ENCODE data around the gene TMEM271.

Gene TMEM271

GRCh38 chr4:529563-529962 is 46.5 kb downstream of the TMEM271 start:
- no peaks in the 10 kb centered on the region for H3K9me3 ChIP-seq (ENCODE audit: control insufficient read depth, low read length)
- WGBS, 2 experiments (ENCODE audit: insufficient coverage in 2 of 2) = 91 to 95% methylated on average over 5 to 7 of the region's 8 CpGs
- no peak overlapping the region for H3K27ac ChIP-seq (ENCODE audit: low read depth, low read length, severe bottlenecking)
- no peak overlapping the region for H3K4me3 ChIP-seq (ENCODE audit: extremely low read depth, insufficient read depth, low read length, poor library complexity, severe bottlenecking)
- peaks cover 79% of the 10 kb centered on the region for H3K36me3 ChIP-seq (ENCODE audit: control insufficient read depth, insufficient read depth, low read length)
- H3K4me1 ChIP-seq (ENCODE audit: control insufficient read depth, insufficient read depth, low read length, poor library complexity, severe bottlenecking) = no peaks in the 10 kb centered on the region

- Histone ChIP-seq H3K36me3 (ENCODE audit: control insufficient read depth, insufficient read depth, low read length) (peaks cover 78% of the 10 kb centered on the region), H3K4me3 (ENCODE audit: extremely low read depth, insufficient read depth, low read length, poor library complexity, severe bottlenecking) (no peak overlapping the region), H3K9me3 (ENCODE audit: control insufficient read depth, low read length) (no peaks in the 10 kb centered on the region), H3K4me1 (ENCODE audit: control insufficient read depth, insufficient read depth, low read length, poor library complexity, severe bottlenecking) (no peaks in the 10 kb centered on the region), H3K27ac (ENCODE audit: low read depth, low read length, severe bottlenecking) (no peak overlapping the region)
- 95 to 96% methylated on average over 5 to 7 of the region's 9 CpGs for WGBS, 2 experiments (ENCODE audit: insufficient coverage in 2 of 2)
Observed at GRCh38 chr4:528835-529234, 47.3 kb downstream of the TMEM271 start.

GRCh38 chr4:528296-528695 is 47.8 kb downstream of the TMEM271 start:
- Histone ChIP-seq H3K9me3 (ENCODE audit: control insufficient read depth, low read length) (no peaks in the 10 kb centered on the region), H3K4me3 (ENCODE audit: extremely low read depth, insufficient read depth, low read length, poor library complexity, severe bottlenecking) (no peak overlapping the region), H3K27ac (ENCODE audit: low read depth, low read length, severe bottlenecking) (no peak overlapping the region), H3K36me3 (ENCODE audit: control insufficient read depth, insufficient read depth, low read length) (peaks cover 78% of the 10 kb centered on the region), H3K4me1 (ENCODE audit: control insufficient read depth, insufficient read depth, low read length, poor library complexity, severe bottlenecking) (no peaks in the 10 kb centered on the region)
- 95 to 96% methylated on average over 8 to 10 of the region's 10 CpGs for WGBS, 2 experiments (ENCODE audit: insufficient coverage in 2 of 2)

GRCh38 chr4:526971-527460 is 49.1 kb downstream of the TMEM271 start:
- peaks cover 78% of the 10 kb centered on the region for H3K36me3 ChIP-seq (ENCODE audit: control insufficient read depth, insufficient read depth, low read length)
- 95 to 97% methylated on average over 19 to 21 of the region's 21 CpGs for WGBS, 2 experiments (ENCODE audit: insufficient coverage in 2 of 2)

GRCh38 chr4:526189-526909 is 49.7 kb downstream of the TMEM271 start:
- H3K36me3 ChIP-seq (ENCODE audit: control insufficient read depth, insufficient read depth, low read length) = peaks cover 78% of the 10 kb centered on the region
- WGBS, 2 experiments (ENCODE audit: insufficient coverage in 2 of 2) = 94 to 96% methylated on average over 16 of the region's 22 CpGs
- H3K27ac ChIP-seq (ENCODE audit: low read depth, low read length, severe bottlenecking) = no peak overlapping the region
- H3K9me3 ChIP-seq (ENCODE audit: control insufficient read depth, low read length) = no peaks in the 10 kb centered on the region
- H3K4me1 ChIP-seq (ENCODE audit: control insufficient read depth, insufficient read depth, low read length, poor library complexity, severe bottlenecking) = no peaks in the 10 kb centered on the region
- H3K4me3 ChIP-seq (ENCODE audit: extremely low read depth, insufficient read depth, low read length, poor library complexity, severe bottlenecking) = no peak overlapping the region

More at GRCh38 chr4:526971-527460, 49.1 kb downstream of the TMEM271 start:
- Histone ChIP-seq H3K27ac (ENCODE audit: low read depth, low read length, severe bottlenecking) (no peak overlapping the region), H3K4me1 (ENCODE audit: control insufficient read depth, insufficient read depth, low read length, poor library complexity, severe bottlenecking) (no peaks in the 10 kb centered on the region), H3K9me3 (ENCODE audit: control insufficient read depth, low read length) (no peaks in the 10 kb centered on the region), H3K4me3 (ENCODE audit: extremely low read depth, insufficient read depth, low read length, poor library complexity, severe bottlenecking) (no peak overlapping the region)

- Histone ChIP-seq H3K4me1 (ENCODE audit: control insufficient read depth, insufficient read depth, low read length, poor library complexity, severe bottlenecking) (no peaks in the 10 kb centered on the region), H3K9me3 (ENCODE audit: control insufficient read depth, low read length) (no peaks in the 10 kb centered on the region), H3K4me3 (ENCODE audit: extremely low read depth, insufficient read depth, low read length, poor library complexity, severe bottlenecking) (no peak overlapping the region), H3K36me3 (ENCODE audit: control insufficient read depth, insufficient read depth, low read length) (peaks cover 78% of the 10 kb centered on the region), H3K27ac (ENCODE audit: low read depth, low read length, severe bottlenecking) (no peak overlapping the region)
- WGBS, 2 experiments (ENCODE audit: insufficient coverage in 2 of 2) = 95 to 98% methylated on average over 10 to 15 of the region's 15 CpGs
Observed at GRCh38 chr4:525660-526059, 50.4 kb downstream of the TMEM271 start.

- 95 to 97% methylated on average over 10 to 15 of the region's 15 CpGs for WGBS, 2 experiments (ENCODE audit: insufficient coverage in 2 of 2)
- Histone ChIP-seq H3K9me3 (ENCODE audit: control insufficient read depth, low read length) (no peaks in the 10 kb centered on the region), H3K4me1 (ENCODE audit: control insufficient read depth, insufficient read depth, low read length, poor library complexity, severe bottlenecking) (no peaks in the 10 kb centered on the region), H3K27ac (ENCODE audit: low read depth, low read length, severe bottlenecking) (no peak overlapping the region), H3K4me3 (ENCODE audit: extremely low read depth, insufficient read depth, low read length, poor library complexity, severe bottlenecking) (no peak overlapping the region), H3K36me3 (ENCODE audit: control insufficient read depth, insufficient read depth, low read length) (peaks cover 71% of the 10 kb centered on the region)
Observed at GRCh38 chr4:524196-524595, 51.9 kb downstream of the TMEM271 start.

Measured in mesodermal cell (in vitro differentiated cells).